Breast epithelium (tissue), 3 donors: Measurements from ENCODE around the gene DNAJB13.

Experiments used
- POLR2A ChIP-seq: fragments of 450-650 bp; IDR thresholded peaks from one replicate; pipeline ENCODE4 v1.6.1; 2016; ENCODE audit warnings: antibody characterized with exemption, mild to moderate bottlenecking, moderate library complexity
- TF ChIP-seq, protein P1 (sequence below), 3 donors: fragments of 450-650 bp; IDR thresholded peaks; one replicate each; pipeline ENCODE4 v1.5.1; 2016 to 2017; ENCODE audit warnings: antibody characterized with exemption in 3 of 3, mild to moderate bottlenecking in 3 of 3, moderate library complexity in 3 of 3

- TF ChIP-seq, protein P1, sequence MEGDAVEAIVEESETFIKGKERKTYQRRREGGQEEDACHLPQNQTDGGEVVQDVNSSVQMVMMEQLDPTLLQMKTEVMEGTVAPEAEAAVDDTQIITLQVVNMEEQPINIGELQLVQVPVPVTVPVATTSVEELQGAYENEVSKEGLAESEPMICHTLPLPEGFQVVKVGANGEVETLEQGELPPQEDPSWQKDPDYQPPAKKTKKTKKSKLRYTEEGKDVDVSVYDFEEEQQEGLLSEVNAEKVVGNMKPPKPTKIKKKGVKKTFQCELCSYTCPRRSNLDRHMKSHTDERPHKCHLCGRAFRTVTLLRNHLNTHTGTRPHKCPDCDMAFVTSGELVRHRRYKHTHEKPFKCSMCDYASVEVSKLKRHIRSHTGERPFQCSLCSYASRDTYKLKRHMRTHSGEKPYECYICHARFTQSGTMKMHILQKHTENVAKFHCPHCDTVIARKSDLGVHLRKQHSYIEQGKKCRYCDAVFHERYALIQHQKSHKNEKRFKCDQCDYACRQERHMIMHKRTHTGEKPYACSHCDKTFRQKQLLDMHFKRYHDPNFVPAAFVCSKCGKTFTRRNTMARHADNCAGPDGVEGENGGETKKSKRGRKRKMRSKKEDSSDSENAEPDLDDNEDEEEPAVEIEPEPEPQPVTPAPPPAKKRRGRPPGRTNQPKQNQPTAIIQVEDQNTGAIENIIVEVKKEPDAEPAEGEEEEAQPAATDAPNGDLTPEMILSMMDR (IDR thresholded peaks at IDR 0.05) = no peak
- TF ChIP-seq POLR2A = no peak
Observed at GRCh38 chr11:73995731-73996130, 44.9 kb downstream of the DNAJB13 start.
